Keratinocyte (primary cell): ENCODE measurements around the gene GLG1. TPM values are rescaled to one million over a fixed set of nuclear protein-coding genes. Genes with fewer than 3 reads are reported as not detected.

Source experiments
- DNase-seq: peaks from one replicate; pipeline ENCODE4 v3.0.0-alpha.2; 2011; ENCODE audit warnings: low read depth, missing footprints, low spot score
- FAIRE-seq: peaks from 2 replicates; lab custom pipeline; 2011; peaks lifted over from hg19 to GRCh38; lab: Jason Lieb, UNC
- H2AFZ ChIP-seq: 2 replicates; pipeline ENCODE4 v1.6.0; 2012; ENCODE audit warnings: low read length, control low read depth, inconsistent platforms; ENCODE audit not compliant: control insufficient read depth
- H3K27ac ChIP-seq: 2 replicates; pipeline ENCODE4 v1.5.1; 2011; ENCODE audit warnings: low read length; ENCODE audit not compliant: control insufficient read depth, insufficient read depth
- H3K27me3 ChIP-seq: 3 replicates; pipeline ENCODE4 v1.6.0; 2011; ENCODE audit warnings: low read length; ENCODE audit not compliant: control insufficient read depth, insufficient read depth; ENCODE audit errors: extremely low read depth
- H3K36me3 ChIP-seq, 2 experiments: 2 replicates in 1 of 2; 3 replicates in 1 of 2; pipeline ENCODE4 v1.5.1; 2011; ENCODE audit warnings: low read length in 2 of 2, mild to moderate bottlenecking in 1 of 2; ENCODE audit not compliant: control insufficient read depth in 2 of 2, insufficient read depth in 2 of 2; ENCODE audit errors: extremely low read depth in 1 of 2
- H3K4me1 ChIP-seq: 3 replicates; pipeline ENCODE4 v1.5.1; 2011; ENCODE audit warnings: low read length; ENCODE audit not compliant: control insufficient read depth, insufficient read depth; ENCODE audit errors: extremely low read depth
- H3K4me2 ChIP-seq: 3 replicates; pipeline ENCODE4 v1.6.0; 2011; ENCODE audit warnings: low read depth, low read length; ENCODE audit not compliant: control insufficient read depth, insufficient read depth; ENCODE audit errors: extremely low read depth
- H3K4me3 ChIP-seq, 3 experiments: fragments of 200-600 bp in 1 of 3; sonication (generic) in 1 of 3; 2 replicates in 2 of 3; 3 replicates in 1 of 3; pipeline ENCODE4 v1.5.1; 2011 to 2016; ENCODE audit warnings: low read length in 3 of 3, mild to moderate bottlenecking in 3 of 3, control low read depth in 2 of 3, inconsistent platforms in 1 of 3, low read depth in 1 of 3, mixed read lengths in 1 of 3, mixed run types in 1 of 3, moderate library complexity in 1 of 3; ENCODE audit not compliant: control insufficient read depth in 2 of 3, insufficient read depth in 2 of 3; ENCODE audit errors: extremely low read depth in 1 of 3
- H3K79me2 ChIP-seq: 2 replicates; pipeline ENCODE4 v1.6.0; 2012; ENCODE audit warnings: low read length; ENCODE audit not compliant: control insufficient read depth, insufficient read depth
- H3K9ac ChIP-seq: 3 replicates; pipeline ENCODE4 v1.6.0; 2011; ENCODE audit warnings: low read length; ENCODE audit not compliant: control insufficient read depth, insufficient read depth; ENCODE audit errors: extremely low read depth
- H3K9me1 ChIP-seq: 3 replicates; pipeline ENCODE4 v1.6.0; 2011; ENCODE audit warnings: low read length; ENCODE audit not compliant: control insufficient read depth, insufficient read depth; ENCODE audit errors: extremely low read depth
- H3K9me3 ChIP-seq: 2 replicates; pipeline ENCODE4 v1.5.1; 2012; ENCODE audit warnings: low read depth, low read length; ENCODE audit not compliant: control insufficient read depth
- H4K20me1 ChIP-seq: 3 replicates; pipeline ENCODE4 v1.6.0; 2011; ENCODE audit warnings: low read length; ENCODE audit not compliant: control insufficient read depth, insufficient read depth; ENCODE audit errors: extremely low read depth
- EZH2 ChIP-seq: IDR thresholded peaks from one replicate; pipeline ENCODE4 v1.6.1; 2012; ENCODE audit warnings: inconsistent platforms, mild to moderate bottlenecking, low read length, moderate library complexity
- dilution Hi-C: fragments of 300-500 bp; cut with MboI; formaldehyde crosslinking; loops from one replicate; pipeline ENCODE4 v1.7.0; 2020; ENCODE audit warnings: low sequenced_read_pairs; ENCODE audit not compliant: extremely low pct_ligation_motif_present
- polyA plus RNA-seq, 5 experiments: library from polyadenylated mRNA; depleted of rRNA in 3 of 5; stranded (reverse) in 3 of 5; stranded (forward) in 1 of 5; unstranded in 1 of 5; fragments of >200 nt; gene quantifications; 1 replicate in 1 of 5; 2 replicates in 3 of 5; 3 replicates in 1 of 5; pipeline versions ENCODE4 v1.2.1 to v1.2.3, GENCODE V29; 2011 to 2012; ENCODE audit warnings: missing spikeins in 2 of 5, low read depth in 1 of 5, low replicate concordance in 1 of 5
- TF ChIP-seq, protein P1 (sequence below), 3 experiments: IDR thresholded peaks in 1 of 3; conservative IDR thresholded peaks in 1 of 3; optimal IDR thresholded peaks in 1 of 3; 2 replicates in 2 of 3; 3 replicates in 1 of 3; pipeline versions ENCODE3 to v1.5.1; 2011; ENCODE audit warnings: low read length in 3 of 3, mild to moderate bottlenecking in 3 of 3, moderate library complexity in 2 of 3, control low read depth in 1 of 3, inconsistent platforms in 1 of 3; ENCODE audit not compliant: insufficient read depth in 2 of 3; ENCODE audit errors: extremely low read depth in 1 of 3

GLG1 gene
- polyA plus RNA-seq, 1 donor (not counting 4 experiments of a cell fraction or from before 2014, with no cell fraction given): 63.6 TPM

- Histone ChIP-seq H4K20me1 (no peaks in the 10 kb centered on the region), H3K4me3 (peak overlapping the region; percentile 89 to 99 (median 90)), H3K9ac (peak overlapping the region; percentile 86), H3K4me2 (peak overlapping the region; percentile 63), H3K79me2 (peaks cover 61% of the 10 kb centered on the region), H3K9me3 (no peaks in the 10 kb centered on the region), H3K4me1 (peaks cover 37% of the 10 kb centered on the region), H3K27ac (peak overlapping the region; percentile 80), H3K27me3 (no peaks in the 10 kb centered on the region), H2AFZ (no peak overlapping the region), H3K36me3 (no peaks in the 10 kb centered on the region), H3K9me1 (no peaks in the 10 kb centered on the region)
- no peak for TF ChIP-seq EZH2
- TF ChIP-seq, protein P1, sequence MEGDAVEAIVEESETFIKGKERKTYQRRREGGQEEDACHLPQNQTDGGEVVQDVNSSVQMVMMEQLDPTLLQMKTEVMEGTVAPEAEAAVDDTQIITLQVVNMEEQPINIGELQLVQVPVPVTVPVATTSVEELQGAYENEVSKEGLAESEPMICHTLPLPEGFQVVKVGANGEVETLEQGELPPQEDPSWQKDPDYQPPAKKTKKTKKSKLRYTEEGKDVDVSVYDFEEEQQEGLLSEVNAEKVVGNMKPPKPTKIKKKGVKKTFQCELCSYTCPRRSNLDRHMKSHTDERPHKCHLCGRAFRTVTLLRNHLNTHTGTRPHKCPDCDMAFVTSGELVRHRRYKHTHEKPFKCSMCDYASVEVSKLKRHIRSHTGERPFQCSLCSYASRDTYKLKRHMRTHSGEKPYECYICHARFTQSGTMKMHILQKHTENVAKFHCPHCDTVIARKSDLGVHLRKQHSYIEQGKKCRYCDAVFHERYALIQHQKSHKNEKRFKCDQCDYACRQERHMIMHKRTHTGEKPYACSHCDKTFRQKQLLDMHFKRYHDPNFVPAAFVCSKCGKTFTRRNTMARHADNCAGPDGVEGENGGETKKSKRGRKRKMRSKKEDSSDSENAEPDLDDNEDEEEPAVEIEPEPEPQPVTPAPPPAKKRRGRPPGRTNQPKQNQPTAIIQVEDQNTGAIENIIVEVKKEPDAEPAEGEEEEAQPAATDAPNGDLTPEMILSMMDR (optimal IDR thresholded peaks at IDR 0.05 in 1 of 3, IDR thresholded peaks at IDR 0.05 in 1 of 3, conservative IDR thresholded peaks at IDR 0.05 in 1 of 3; ENCODE audit: extremely low read depth in 1 of 3, insufficient read depth in 2 of 3, low read length in 3 of 3): no peak
- no peak for DNase-seq
- no peak for FAIRE-seq
- dilution Hi-C loops: no loop called here
Measured at GRCh38 chr16:74605332-74605731, 1.6 kb downstream of the GLG1 start.

GRCh38 chr16:74603848-74604247 is 3.1 kb downstream of the GLG1 start:
- no peaks in the 10 kb centered on the region for H3K36me3 ChIP-seq
- H3K4me2 ChIP-seq: peak overlapping the region; percentile 63
- peaks cover 74% of the 10 kb centered on the region for H3K79me2 ChIP-seq
- peaks cover 38% of the 10 kb centered on the region for H3K4me1 ChIP-seq
- TF ChIP-seq, protein P1 (optimal IDR thresholded peaks at IDR 0.05 in 1 of 3, IDR thresholded peaks at IDR 0.05 in 1 of 3, conservative IDR thresholded peaks at IDR 0.05 in 1 of 3; ENCODE audit: extremely low read depth in 1 of 3, insufficient read depth in 2 of 3, low read length in 3 of 3): no peak
- TF ChIP-seq EZH2: no peak
- no peaks in the 10 kb centered on the region for H3K27me3 ChIP-seq
- H3K9me1 ChIP-seq: no peaks in the 10 kb centered on the region
- H2AFZ ChIP-seq: no peak overlapping the region
- dilution Hi-C loops: no loop called here
- no peak overlapping the region for H3K4me3 ChIP-seq
- no peaks in the 10 kb centered on the region for H4K20me1 ChIP-seq
- no peak for DNase-seq
- no peak overlapping the region for H3K9ac ChIP-seq
- no peaks in the 10 kb centered on the region for H3K9me3 ChIP-seq
- no peak for FAIRE-seq
- H3K27ac ChIP-seq: peak overlapping the region; percentile 4
